Measurements from ENCODE around the gene PAPOLG. TPM values are rescaled to one million over a fixed set of nuclear protein-coding genes. Genes with fewer than 3 reads are reported as not detected.

PAPOLG gene
- total RNA-seq, 2 donors from 2014 or later = 8.5 to 12.0 TPM

GRCh38 chr2:60746318-60746717 is 9.8 kb upstream of the PAPOLG start:
- Histone ChIP-seq H3K36me3 (no peaks in the 10 kb centered on the region), H3K27me3 (no peaks in the 10 kb centered on the region), H3K4me3 (no peak overlapping the region), H3K9ac (ENCODE audit: low read depth in 2 of 2, low read length in 2 of 2) (no peak overlapping the region), H3K4me1 (no peaks in the 10 kb centered on the region), H3K9me3 (no peaks in the 10 kb centered on the region), H3K27ac (no peak overlapping the region)
- intact Hi-C loops (cut with DNase I) = no loop called here
- TF ChIP-seq CTCF (IDR thresholded peaks at IDR 0.05) = no peak
- no peak for DNase-seq

GRCh38 chr2:60759654-60760053 is 3.6 kb downstream of the PAPOLG start:
- Histone ChIP-seq H3K36me3 (no peaks in the 10 kb centered on the region), H3K9me3 (no peaks in the 10 kb centered on the region), H3K27ac (no peak overlapping the region), H3K4me3 (no peak overlapping the region), H3K27me3 (no peaks in the 10 kb centered on the region), H3K4me1 (peaks cover 9% of the 10 kb centered on the region), H3K9ac (ENCODE audit: low read depth in 2 of 2, low read length in 2 of 2) (no peak overlapping the region)
- no peak for DNase-seq
- intact Hi-C loops (cut with DNase I) = no loop called here
- TF ChIP-seq CTCF (IDR thresholded peaks at IDR 0.05) = no peak

- DNase-seq = no peak
- H3K4me3 ChIP-seq = no peak overlapping the region
- no peaks in the 10 kb centered on the region for H3K9me3 ChIP-seq
- peaks cover 7% of the 10 kb centered on the region for H3K36me3 ChIP-seq
- H3K27ac ChIP-seq = no peak overlapping the region
- TF ChIP-seq CTCF (IDR thresholded peaks at IDR 0.05) = no peak
- no peaks in the 10 kb centered on the region for H3K27me3 ChIP-seq
- no peak overlapping the region for H3K9ac ChIP-seq (ENCODE audit: low read depth in 2 of 2, low read length in 2 of 2)
- intact Hi-C loops (cut with DNase I) = no loop called here
- no peaks in the 10 kb centered on the region for H3K4me1 ChIP-seq
These were observed 8.9 kb downstream of the PAPOLG start for GRCh38 chr2:60764736-60765534.

- Histone ChIP-seq H3K27me3 (no peaks in the 10 kb centered on the region), H3K36me3 (peaks cover 10% of the 10 kb centered on the region), H3K27ac (no peak overlapping the region), H3K4me3 (no peak overlapping the region), H3K9ac (ENCODE audit: low read depth in 2 of 2, low read length in 2 of 2) (no peak overlapping the region), H3K4me1 (no peaks in the 10 kb centered on the region), H3K9me3 (no peaks in the 10 kb centered on the region)
- intact Hi-C loops (cut with DNase I) = no loop called here
- DNase-seq = no peak
- no peak for TF ChIP-seq CTCF (IDR thresholded peaks at IDR 0.05)
These were observed 10.2 kb downstream of the PAPOLG start for GRCh38 chr2:60766283-60766682.

GRCh38 chr2:60771508-60771907 is 15.4 kb downstream of the PAPOLG start:
- Histone ChIP-seq H3K36me3 (peaks cover 11% of the 10 kb centered on the region), H3K27ac (no peak overlapping the region), H3K9me3 (no peaks in the 10 kb centered on the region), H3K4me1 (no peaks in the 10 kb centered on the region), H3K27me3 (no peaks in the 10 kb centered on the region), H3K4me3 (no peak overlapping the region), H3K9ac (ENCODE audit: low read depth in 2 of 2, low read length in 2 of 2) (no peak overlapping the region)
- no peak for DNase-seq
- no peak for TF ChIP-seq CTCF (IDR thresholded peaks at IDR 0.05)
- intact Hi-C loops (cut with DNase I) = no loop called here
